HepG2 (cell line): ENCODE data around the gene MYO3B. TPM values are rescaled to one million over a fixed set of nuclear protein-coding genes. Genes with fewer than 3 reads are reported as not detected.

Experiments
- ATAC-seq: fragments of 200-7000 bp; cut with Tn5 transposase; 3 replicates; pipeline ENCODE4 v1.9.1; 2020; ENCODE audit warnings: mild to moderate bottlenecking, moderate library complexity
- BruUV-seq: library from RNA; stranded (reverse); fragments of 400-500 nt; replicated peaks from 2 replicates; lab custom pipeline; 2021; lab: Mats Ljungman, UMichigan
- CTCF ChIA-PET: fragments of 300-600 bp; formaldehyde crosslinking; extraction: SDS; loops from one replicate; lab custom pipeline; 2021; ENCODE audit warnings: low total read pairs, inconsistent platforms, low intra/inter-chr PET ratio; lab: Yijun Ruan, JAX
- POLR2A ChIA-PET: fragments of 350-600 bp; sonication (Branson Sonifier 250); formaldehyde crosslinking; loops from one replicate; lab custom pipeline; 2020; ENCODE audit warnings: antibody characterized with exemption, inconsistent platforms; lab: Yijun Ruan, JAX
- DNase-seq: peaks from one replicate; pipeline ENCODE4 v3.0.0-alpha.2; 2015; ENCODE audit warnings: low spot score
- FAIRE-seq: peaks from 3 replicates; lab custom pipeline; 2011; peaks lifted over from hg19 to GRCh38; lab: Jason Lieb, UNC
- H2AFZ ChIP-seq: one replicate; pipeline ENCODE4 v1.6.1; 2011; ENCODE audit warnings: low read length, inconsistent platforms
- H3K27ac ChIP-seq: fragments of 300-600 bp; 3 replicates; pipeline ENCODE4 v1.8.0; 2011; ENCODE audit warnings: mixed run types, mild to moderate bottlenecking, mixed read lengths, low read length, inconsistent platforms; ENCODE audit not compliant: insufficient read depth; ENCODE audit errors: extremely low read length
- H3K27me3 ChIP-seq, 2 experiments: fragments of 200-600 bp in 1 of 2; 2 replicates in 1 of 2; 3 replicates in 1 of 2; pipeline versions ENCODE4 v1.6.0 to v1.8.0; 2011; ENCODE audit warnings: low read length in 2 of 2, mild to moderate bottlenecking in 2 of 2, moderate library complexity in 2 of 2, inconsistent platforms in 1 of 2; ENCODE audit not compliant: insufficient read depth in 2 of 2, control insufficient read depth in 1 of 2
- H3K36me3 ChIP-seq, 2 experiments: fragments of 200-600 bp in 1 of 2; replicated peaks in 1 of 2; 2 replicates in 1 of 2; 3 replicates in 1 of 2; pipeline versions ENCODE4 v1.5.1 to v1.8.0; 2011; ENCODE audit warnings: low read length in 2 of 2, inconsistent platforms in 1 of 2; ENCODE audit not compliant: insufficient read depth in 2 of 2, control insufficient read depth in 1 of 2
- H3K4me1 ChIP-seq: 2 replicates; pipeline ENCODE4 v1.5.1; 2012; ENCODE audit warnings: low read length, inconsistent platforms; ENCODE audit not compliant: insufficient read depth
- H3K4me2 ChIP-seq: 2 replicates; pipeline ENCODE4 v1.6.0; 2011; ENCODE audit warnings: low read depth, low read length, inconsistent platforms
- H3K4me3 ChIP-seq, 3 experiments: fragments of 200-600 bp in 1 of 3; sonication (generic), shearing (Covaris generic) in 1 of 3; replicated peaks in 1 of 3; 2 replicates each; pipeline ENCODE4 v1.5.1; 2011 to 2016; ENCODE audit warnings: low read length in 3 of 3, inconsistent platforms in 2 of 3, low read depth in 2 of 3, mild to moderate bottlenecking in 2 of 3, control low read depth in 1 of 3, mixed read lengths in 1 of 3; ENCODE audit not compliant: insufficient read depth in 1 of 3
- H3K79me2 ChIP-seq: one replicate; pipeline ENCODE4 v1.6.1; 2011; ENCODE audit warnings: low read length, inconsistent platforms; ENCODE audit not compliant: insufficient read depth
- H3K9ac ChIP-seq: 2 replicates; pipeline ENCODE4 v1.6.0; 2011; ENCODE audit warnings: mild to moderate bottlenecking, low read depth, low read length, inconsistent platforms; ENCODE audit not compliant: insufficient read depth
- H3K9me3 ChIP-seq: 2 replicates; pipeline ENCODE4 v1.5.1; 2012; ENCODE audit warnings: mild to moderate bottlenecking, low read length
- H4K20me1 ChIP-seq: 2 replicates; pipeline ENCODE4 v1.6.0; 2011; ENCODE audit warnings: inconsistent platforms, mild to moderate bottlenecking, low read length, moderate library complexity; ENCODE audit not compliant: insufficient read depth
- ADNP ChIP-seq: sonication (generic); formaldehyde crosslinking; IDR thresholded peaks from 2 replicates; pipeline ENCODE4 v1.4.0; 2020; ENCODE audit warnings: missing genetic modification reagents
- HNRNPL ChIP-seq: fragments of 200-400 bp; formaldehyde crosslinking; IDR thresholded peaks from 2 replicates; pipeline ENCODE4 v1.6.1; 2017; ENCODE audit warnings: mild to moderate bottlenecking, low read depth, low read length
- JARID2 ChIP-seq: sonication (generic); formaldehyde crosslinking; IDR thresholded peaks from 2 replicates; pipeline ENCODE4 v1.8.1; 2023; ENCODE audit warnings: missing genetic modification reagents, inconsistent platforms; ENCODE audit not compliant: insufficient replicate concordance
- KAT7 ChIP-seq: IDR thresholded peaks from 2 replicates; pipeline ENCODE4 v1.6.1; 2018; ENCODE audit warnings: borderline replicate concordance, missing compliant biosample characterization
- MAFK ChIP-seq, 2 experiments: IDR thresholded peaks in 1 of 2; conservative IDR thresholded peaks in 1 of 2; 2 replicates each; pipeline ENCODE4 v1.6.1; 2011; ENCODE audit warnings: improper control_type of control experiment in 2 of 2, low read length in 2 of 2
- PRPF4 ChIP-seq: fragments of 200-400 bp; formaldehyde crosslinking; IDR thresholded peaks from 2 replicates; pipeline ENCODE4 v1.6.1; 2016; ENCODE audit warnings: low read length, low read depth; ENCODE audit not compliant: poor library complexity, severe bottlenecking
- TOPORS ChIP-seq: sonication (generic); formaldehyde crosslinking; IDR thresholded peaks from 2 replicates; pipeline ENCODE4 v1.8.0; 2023; ENCODE audit warnings: mild to moderate bottlenecking, missing genetic modification reagents
- ZNF282 ChIP-seq: fragments of 450-650 bp; IDR thresholded peaks from 2 replicates; pipeline ENCODE4 v1.6.1; 2018; ENCODE audit not compliant: partially characterized antibody
- ZNF776 ChIP-seq: sonication (generic); formaldehyde crosslinking; IDR thresholded peaks from 2 replicates; pipeline ENCODE4 v1.4.0; 2020; ENCODE audit warnings: mild to moderate bottlenecking, missing genetic modification reagents
- WGBS: methylation state at CpG from one replicate; pipeline ENCODE4 v1.1.6; 2017; ENCODE audit warnings: low lambda C conversion rate; 5-methylcytosine and 5-hydroxymethylcytosine counted together
- in situ Hi-C: cut with HindIII; loops from 2 replicates; pipeline ENCODE4 v1.10.0; 2017; ENCODE audit warnings: low pct_unique_long_range_greater_than_20kb; ENCODE audit not compliant: extremely low pct_ligation_motif_present
- intact Hi-C: fragments of 100-400 bp; cut with micrococcal nuclease; formaldehyde crosslinking; loops from one replicate; pipeline ENCODE4 v1.10.0; 2022; ENCODE audit not compliant: unreplicated experiment
- polyA plus RNA-seq, 8 experiments: library from polyadenylated mRNA; depleted of rRNA in 3 of 8; stranded (reverse) in 7 of 8; unstranded in 1 of 8; fragments of >200 nt; fragmentation: Illumina TruSeq in 4 of 8; extraction: Trizol in 4 of 8; gene quantifications; 2 replicates each; pipeline versions ENCODE4 v1.2.1 to v1.2.3, GENCODE V29; 2011 to 2016; ENCODE audit warnings: low read depth in 4 of 8, missing spikeins in 1 of 8, mixed read lengths in 1 of 8; ENCODE audit not compliant: insufficient read depth in 1 of 8
- total RNA-seq, 5 experiments: library from RNA; depleted of rRNA; stranded (reverse); fragments of >200 nt; fragmentation: Illumina TruSeq; extraction: Trizol; gene quantifications; 2 replicates each; pipeline ENCODE4 v1.2.3, GENCODE V29; 2016; ENCODE audit warnings: low read depth in 1 of 5
- TF ChIP-seq, protein P1 (sequence below): sonication (generic); formaldehyde crosslinking; IDR thresholded peaks from 2 replicates; pipeline ENCODE4 v1.5.0; 2020; ENCODE audit warnings: mild to moderate bottlenecking, missing genetic modification reagents
- TF ChIP-seq, protein P2 (sequence below): sonication (generic); formaldehyde crosslinking; IDR thresholded peaks from 2 replicates; pipeline ENCODE4 v1.8.0; 2022; ENCODE audit warnings: mild to moderate bottlenecking, missing genetic modification reagents, moderate library complexity
- TF ChIP-seq, protein P3 (sequence below): IDR thresholded peaks from 2 replicates; pipeline ENCODE4 v1.6.1; 2018; ENCODE audit warnings: missing genetic modification reagents
- TF ChIP-seq, protein P4 (sequence below): sonication (generic); formaldehyde crosslinking; IDR thresholded peaks from 2 replicates; pipeline ENCODE4 v1.5.0; 2020; ENCODE audit warnings: missing genetic modification reagents

MYO3B gene
- total and polyA plus RNA-seq, 2 of the 13 experiments (the other 11 are each of a cell fraction or from before 2014, with no cell fraction given), result 0.01 TPM; not detected in 1

DNA sequence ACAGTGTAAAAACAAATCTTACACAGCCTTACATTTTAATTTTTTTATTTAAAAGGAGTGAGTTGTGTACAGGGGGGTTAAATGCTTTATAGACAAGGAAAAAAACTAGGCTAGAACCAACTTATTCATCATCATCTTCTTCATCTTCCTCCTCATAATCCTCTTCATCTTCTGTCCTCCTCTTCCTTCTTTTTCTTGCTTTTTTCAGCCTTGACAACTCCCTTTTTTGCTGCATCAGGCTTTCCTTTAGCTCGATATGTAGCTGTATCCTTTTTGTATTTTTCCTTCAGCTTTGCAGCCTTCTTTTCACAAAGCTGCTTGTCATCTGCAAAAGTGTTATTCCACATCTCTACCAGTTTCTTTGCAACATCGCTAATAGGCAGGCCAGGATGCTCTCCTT, 423.5 kb downstream of the MYO3B start:
- no peak overlapping the region for H3K4me2 ChIP-seq
- CTCF ChIA-PET, result no interaction called here
- H3K9ac ChIP-seq, result no peak overlapping the region
- H3K27ac ChIP-seq, result no peak overlapping the region
- peaks cover 0 to 41% of the 10 kb centered on the region in 2 experiments; a peak in 3 of 5 replicates for H3K27me3 ChIP-seq
- FAIRE-seq, result no peak
- no peak for DNase-seq
- POLR2A ChIA-PET, result no interaction called here
- H3K4me3 ChIP-seq, result no peak overlapping the region
- no peaks in the 10 kb centered on the region for H4K20me1 ChIP-seq
- TF ChIP-seq PRPF4 (no peak), MAFK (conservative IDR thresholded peaks at IDR 0.05 in 1 of 2, IDR thresholded peaks at IDR 0.05 in 1 of 2; ENCODE audit: low read length in 2 of 2) (peak in 1 of 2 experiments; percentile 24; a peak in 1 of 4 replicates)
- TF ChIP-seq, protein P1, sequence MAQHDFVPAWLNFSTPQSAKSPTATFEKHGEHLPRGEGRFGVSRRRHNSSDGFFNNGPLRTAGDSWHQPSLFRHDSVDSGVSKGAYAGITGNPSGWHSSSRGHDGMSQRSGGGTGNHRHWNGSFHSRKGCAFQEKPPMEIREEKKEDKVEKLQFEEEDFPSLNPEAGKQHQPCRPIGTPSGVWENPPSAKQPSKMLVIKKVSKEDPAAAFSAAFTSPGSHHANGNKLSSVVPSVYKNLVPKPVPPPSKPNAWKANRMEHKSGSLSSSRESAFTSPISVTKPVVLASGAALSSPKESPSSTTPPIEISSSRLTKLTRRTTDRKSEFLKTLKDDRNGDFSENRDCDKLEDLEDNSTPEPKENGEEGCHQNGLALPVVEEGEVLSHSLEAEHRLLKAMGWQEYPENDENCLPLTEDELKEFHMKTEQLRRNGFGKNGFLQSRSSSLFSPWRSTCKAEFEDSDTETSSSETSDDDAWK (CRISPR knock-in tag), result no peak
- TF ChIP-seq, all 625 proteins: peak for 1
- no peaks in the 10 kb centered on the region for H3K36me3 ChIP-seq
- ATAC-seq, result no peak
- H3K4me1 ChIP-seq, result no peaks in the 10 kb centered on the region
- in situ Hi-C loops, result no loop called here
- WGBS, result 36% methylated on average over 2 of the region's 2 CpGs
- intact Hi-C loops, result no loop called here
- H2AFZ ChIP-seq, result no peak overlapping the region
- no TSS peak for BruUV-seq
- H3K9me3 ChIP-seq, result no peaks in the 10 kb centered on the region
- H3K79me2 ChIP-seq, result no peaks in the 10 kb centered on the region

DNA sequence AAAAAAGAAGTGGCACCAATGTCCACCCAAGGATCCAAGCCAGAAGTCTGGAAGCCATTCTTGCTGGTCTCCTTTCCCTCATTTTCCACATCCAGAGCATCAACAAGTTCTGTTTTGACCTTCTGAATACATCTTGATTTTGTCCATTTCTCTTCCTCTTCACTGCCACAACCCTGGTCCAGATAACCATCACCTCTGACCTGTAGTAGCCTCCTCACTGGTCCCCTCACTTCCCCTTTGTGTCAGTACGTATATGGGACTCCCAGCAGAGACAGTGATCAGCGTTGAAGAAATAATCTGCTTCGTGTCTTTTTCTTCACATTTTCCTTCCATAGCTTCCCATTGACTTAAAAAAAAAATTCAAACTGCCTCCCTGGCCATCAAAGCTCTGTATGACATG, 427.9 kb downstream of the MYO3B start:
- H2AFZ ChIP-seq, result no peak overlapping the region
- FAIRE-seq (no peak), DNase-seq (no peak), ATAC-seq (no peak)
- H3K79me2 ChIP-seq, result no peaks in the 10 kb centered on the region
- no peak overlapping the region for H3K27ac ChIP-seq
- 62% methylated on average over 3 of the region's 3 CpGs for whole genome bisulfite sequencing
- H3K4me2 ChIP-seq, result no peak overlapping the region
- no peaks in the 10 kb centered on the region for H3K36me3 ChIP-seq
- POLR2A ChIA-PET, result no interaction called here
- peaks cover 0 to 43% of the 10 kb centered on the region in 2 experiments; a peak in 3 of 5 replicates for H3K27me3 ChIP-seq
- in situ Hi-C loops (no loop called here), intact Hi-C loops (no loop called here)
- no peaks in the 10 kb centered on the region for H3K4me1 ChIP-seq
- BruUV-seq, result no TSS peak
- no peak overlapping the region for H3K9ac ChIP-seq
- CTCF ChIA-PET, result no interaction called here
- H3K9me3 ChIP-seq, result no peaks in the 10 kb centered on the region
- H3K4me3 ChIP-seq, result no peak overlapping the region
- no peaks in the 10 kb centered on the region for H4K20me1 ChIP-seq
- TF ChIP-seq, protein P2, sequence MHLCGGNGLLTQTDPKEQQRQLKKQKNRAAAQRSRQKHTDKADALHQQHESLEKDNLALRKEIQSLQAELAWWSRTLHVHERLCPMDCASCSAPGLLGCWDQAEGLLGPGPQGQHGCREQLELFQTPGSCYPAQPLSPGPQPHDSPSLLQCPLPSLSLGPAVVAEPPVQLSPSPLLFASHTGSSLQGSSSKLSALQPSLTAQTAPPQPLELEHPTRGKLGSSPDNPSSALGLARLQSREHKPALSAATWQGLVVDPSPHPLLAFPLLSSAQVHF, result no peak
- TF ChIP-seq, protein P3, sequence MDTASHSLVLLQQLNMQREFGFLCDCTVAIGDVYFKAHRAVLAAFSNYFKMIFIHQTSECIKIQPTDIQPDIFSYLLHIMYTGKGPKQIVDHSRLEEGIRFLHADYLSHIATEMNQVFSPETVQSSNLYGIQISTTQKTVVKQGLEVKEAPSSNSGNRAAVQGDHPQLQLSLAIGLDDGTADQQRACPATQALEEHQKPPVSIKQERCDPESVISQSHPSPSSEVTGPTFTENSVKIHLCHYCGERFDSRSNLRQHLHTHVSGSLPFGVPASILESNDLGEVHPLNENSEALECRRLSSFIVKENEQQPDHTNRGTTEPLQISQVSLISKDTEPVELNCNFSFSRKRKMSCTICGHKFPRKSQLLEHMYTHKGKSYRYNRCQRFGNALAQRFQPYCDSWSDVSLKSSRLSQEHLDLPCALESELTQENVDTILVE (CRISPR knock-in tag), result no peak
- TF ChIP-seq ADNP (CRISPR knock-in tag) (no peak), JARID2 (CRISPR knock-in tag) (no peak), ZNF282 (no peak), HNRNPL (no peak), ZNF776 (CRISPR knock-in tag) (no peak), TOPORS (CRISPR knock-in tag) (no peak), KAT7 (CRISPR knock-in tag) (no peak)
- TF ChIP-seq, protein P4, sequence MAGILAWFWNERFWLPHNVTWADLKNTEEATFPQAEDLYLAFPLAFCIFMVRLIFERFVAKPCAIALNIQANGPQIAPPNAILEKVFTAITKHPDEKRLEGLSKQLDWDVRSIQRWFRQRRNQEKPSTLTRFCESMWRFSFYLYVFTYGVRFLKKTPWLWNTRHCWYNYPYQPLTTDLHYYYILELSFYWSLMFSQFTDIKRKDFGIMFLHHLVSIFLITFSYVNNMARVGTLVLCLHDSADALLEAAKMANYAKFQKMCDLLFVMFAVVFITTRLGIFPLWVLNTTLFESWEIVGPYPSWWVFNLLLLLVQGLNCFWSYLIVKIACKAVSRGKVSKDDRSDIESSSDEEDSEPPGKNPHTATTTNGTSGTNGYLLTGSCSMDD (CRISPR knock-in tag), result no peak
